Globus pallidus (tissue), 1 donor: ENCODE measurements around the gene C19orf81.
"Not testable (repeated sequence)": the region's sequence is repeated elsewhere in the genome, so short reads cannot be mapped to it uniquely, and the experiment has no call there.

Experiments
- DNase-seq: peaks from one replicate; pipeline ENCODE4 v3.0.0-alpha.2; 2015; ENCODE audit warnings: low spot score

Gene C19orf81

DNA sequence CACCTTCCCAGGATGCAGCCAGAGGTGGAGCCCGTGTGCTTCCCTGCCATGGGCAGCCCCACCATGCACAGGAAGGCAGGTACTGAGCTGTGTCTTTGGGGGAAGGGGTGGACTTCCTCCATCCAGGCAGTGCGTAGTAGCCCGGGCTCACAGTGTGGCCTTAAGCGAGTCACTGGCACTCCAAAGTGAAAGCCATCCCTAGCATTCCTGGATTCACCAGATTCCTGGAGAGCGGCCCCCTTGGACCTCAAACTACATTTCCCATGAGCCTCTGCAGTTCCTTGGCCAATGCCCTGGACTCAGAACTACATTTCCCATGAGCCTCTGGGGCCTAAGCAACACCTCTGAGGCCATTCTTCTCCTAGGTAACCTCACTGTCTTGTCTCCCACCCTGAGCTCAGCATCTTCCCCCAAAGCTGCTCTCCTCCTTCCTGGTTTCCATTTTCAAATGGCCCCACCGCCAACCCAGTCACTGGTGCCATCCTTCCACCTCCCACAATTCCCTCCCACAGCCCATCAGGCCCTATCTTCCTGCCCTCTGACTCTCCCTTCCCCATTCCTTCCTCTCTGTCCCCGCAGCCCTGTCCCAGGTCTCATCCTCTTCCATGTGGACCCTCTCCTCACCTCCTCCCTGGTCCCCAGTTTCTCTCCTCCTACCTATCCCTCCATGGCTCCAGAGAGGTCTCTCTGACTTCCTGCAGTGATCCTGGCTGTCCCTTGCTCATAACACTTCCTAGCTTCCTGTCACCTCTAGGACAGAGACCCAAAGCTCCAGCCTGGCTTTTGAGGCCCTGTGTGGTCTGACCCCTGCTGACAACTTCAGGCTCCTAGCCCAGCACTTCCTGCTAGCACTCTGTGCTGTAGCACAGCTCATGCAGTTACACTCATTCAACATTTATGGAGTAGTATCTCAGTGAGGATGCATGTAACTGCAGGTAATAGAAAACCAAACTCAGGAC lies at the start of gene C19orf81:
TSS of gene C19orf81 (plus strand) at position 13 of the 959 bp plus-strand sequence. CDS start at position 13, 0 bp downstream.
- DNase-seq, result no peak

- no peak for DNase-seq
These were observed 47.7 kb upstream of the C19orf81 start for GRCh38 chr19:50601407-50602088.

- no peak for DNase-seq
These were observed 47.2 kb upstream of the C19orf81 start for GRCh38 chr19:50602089-50602422.

- no peak for DNase-seq
These were observed 46.7 kb upstream of the C19orf81 start for GRCh38 chr19:50602496-50602895.

DNA sequence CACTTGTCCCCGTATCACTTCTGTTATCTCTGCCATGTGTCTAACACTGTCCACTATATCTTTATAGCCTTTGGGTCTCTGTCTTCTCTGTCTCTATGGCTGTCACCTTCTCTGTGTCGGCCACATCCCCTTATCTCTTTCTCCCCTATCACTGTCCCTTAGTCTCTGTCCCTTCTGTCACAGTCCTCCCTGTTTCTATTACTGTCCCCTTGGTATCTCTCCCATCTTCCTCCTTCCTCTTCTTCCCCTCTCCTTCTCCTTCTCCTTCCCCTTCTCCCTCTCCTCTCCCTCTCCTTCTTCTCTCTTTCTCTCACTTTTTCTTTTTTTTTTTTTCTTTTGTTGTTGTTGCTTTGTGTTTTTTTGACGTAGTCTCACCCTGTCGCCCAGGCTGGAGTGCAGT lies 46.3 kb upstream of the C19orf81 start:
- no peak for DNase-seq

DNA sequence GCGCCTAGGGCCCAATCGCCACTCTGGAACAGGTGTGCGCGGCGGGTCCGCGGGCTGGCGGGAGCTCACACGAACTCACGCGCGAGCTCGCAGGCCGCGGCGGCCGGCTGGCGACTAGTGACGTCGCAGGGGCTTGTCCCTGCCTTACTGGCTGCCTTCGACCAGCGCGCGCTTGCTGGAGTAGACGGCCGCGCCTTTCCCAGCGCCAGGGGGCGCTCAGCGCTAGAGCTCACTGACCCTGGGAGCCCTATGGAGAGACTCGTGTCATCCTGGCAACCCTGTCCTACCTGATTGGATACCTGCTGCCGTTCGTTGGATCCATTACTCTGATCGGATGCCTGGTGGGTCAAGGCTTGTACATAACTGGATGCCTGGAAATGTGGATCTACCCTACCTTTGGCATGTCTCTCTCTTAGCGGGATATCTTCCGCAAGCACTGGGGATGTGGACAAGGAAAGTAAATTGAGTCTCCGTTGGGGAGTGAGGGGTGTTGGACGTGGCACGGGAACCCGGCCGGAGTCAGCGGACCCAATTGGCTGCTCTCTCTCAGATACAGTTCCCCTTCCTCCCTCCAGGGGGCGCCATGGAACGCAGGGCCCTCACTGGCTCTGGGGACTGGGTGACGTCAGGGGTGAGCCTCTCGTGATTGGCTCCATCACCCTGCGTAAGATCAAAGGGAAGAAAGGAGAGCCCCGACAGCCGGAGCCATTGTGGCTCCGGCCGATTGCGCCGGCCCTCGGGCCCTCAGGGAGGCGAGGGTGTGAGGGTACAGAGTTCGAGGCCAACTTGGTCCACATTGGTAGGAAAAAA lies 44.8 kb upstream of the C19orf81 start:
- not testable (repeated sequence) for DNase-seq

- DNase-seq, result not testable (repeated sequence)
These were observed 43.0 kb upstream of the C19orf81 start for GRCh38 chr19:50606059-50606836.

DNA sequence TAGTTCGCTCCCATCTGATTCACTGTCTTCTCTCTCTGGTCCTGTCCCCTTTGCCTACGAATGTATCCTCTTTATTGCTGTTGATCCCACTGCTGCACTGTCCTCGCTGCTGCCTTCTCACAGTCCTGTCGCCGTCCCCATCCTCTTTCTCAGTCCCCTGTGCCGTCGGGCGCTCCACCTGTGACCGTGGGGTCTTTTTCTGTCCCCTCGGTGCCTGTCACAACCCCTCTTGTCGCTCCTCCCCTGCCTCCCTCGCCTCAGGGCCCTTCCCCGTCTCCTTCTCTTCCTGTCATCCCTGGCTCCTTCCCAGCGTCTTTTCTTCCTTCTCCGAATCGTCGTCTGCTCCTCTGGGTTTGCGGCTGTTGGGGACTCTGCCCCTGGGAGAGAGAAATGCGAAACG lies 41.9 kb upstream of the C19orf81 start:
- no peak for DNase-seq

GRCh38 chr19:50607874-50608785 lies 41.1 kb upstream of the C19orf81 start:
- DNase-seq, result peak; percentile 92

- DNase-seq, result not testable (repeated sequence)
These were observed 36.5 kb upstream of the C19orf81 start for GRCh38 chr19:50612504-50613404.

DNA sequence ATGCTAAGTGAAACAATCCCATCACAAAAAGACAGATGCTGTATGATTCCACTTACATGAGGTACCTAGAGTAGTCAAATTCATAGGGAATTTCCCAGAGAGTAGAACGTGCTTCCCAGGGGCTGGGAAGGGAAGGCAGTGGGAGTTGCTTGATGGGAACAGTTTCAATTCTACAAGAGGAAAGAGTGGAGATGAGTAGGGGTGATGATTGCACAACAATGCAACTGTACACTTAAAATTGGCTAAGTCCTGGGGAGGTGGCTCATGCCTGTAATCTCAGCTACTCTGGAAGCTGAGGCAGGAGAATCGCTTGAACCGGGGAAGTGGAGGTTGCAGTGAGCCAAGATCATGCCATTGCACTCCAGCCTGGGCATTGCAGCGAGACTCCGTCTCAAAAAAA lies 30.9 kb upstream of the C19orf81 start:
- DNase-seq, result not testable (repeated sequence)

GRCh38 chr19:50619184-50619583 lies 30.1 kb upstream of the C19orf81 start:
- not testable (repeated sequence) for DNase-seq

DNA sequence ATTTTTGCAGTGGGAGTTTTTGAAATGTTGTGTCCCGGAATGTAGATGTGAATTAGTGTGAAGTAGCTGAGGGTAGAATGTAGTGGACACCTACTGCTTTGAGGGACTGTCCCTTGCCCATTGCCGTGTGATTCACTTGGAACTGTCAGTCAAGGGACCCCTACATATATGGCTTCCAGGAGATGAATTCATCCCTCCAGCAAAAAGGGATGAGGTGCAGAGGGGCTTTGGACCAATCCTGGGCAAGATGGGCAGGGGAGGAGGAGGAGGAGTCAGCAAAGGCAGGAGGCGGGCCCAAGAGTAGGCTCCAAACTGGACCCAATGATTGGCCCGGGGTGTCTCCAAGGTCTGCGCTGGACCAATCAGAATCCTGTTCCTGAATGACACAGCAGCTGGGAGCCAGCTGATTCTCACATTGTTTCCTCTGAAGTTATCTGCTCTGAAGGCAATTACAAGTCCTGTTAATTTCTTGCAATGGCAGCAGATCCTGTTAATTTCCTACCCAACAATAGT lies 28.8 kb upstream of the C19orf81 start:
- not testable (repeated sequence) for DNase-seq

DNA sequence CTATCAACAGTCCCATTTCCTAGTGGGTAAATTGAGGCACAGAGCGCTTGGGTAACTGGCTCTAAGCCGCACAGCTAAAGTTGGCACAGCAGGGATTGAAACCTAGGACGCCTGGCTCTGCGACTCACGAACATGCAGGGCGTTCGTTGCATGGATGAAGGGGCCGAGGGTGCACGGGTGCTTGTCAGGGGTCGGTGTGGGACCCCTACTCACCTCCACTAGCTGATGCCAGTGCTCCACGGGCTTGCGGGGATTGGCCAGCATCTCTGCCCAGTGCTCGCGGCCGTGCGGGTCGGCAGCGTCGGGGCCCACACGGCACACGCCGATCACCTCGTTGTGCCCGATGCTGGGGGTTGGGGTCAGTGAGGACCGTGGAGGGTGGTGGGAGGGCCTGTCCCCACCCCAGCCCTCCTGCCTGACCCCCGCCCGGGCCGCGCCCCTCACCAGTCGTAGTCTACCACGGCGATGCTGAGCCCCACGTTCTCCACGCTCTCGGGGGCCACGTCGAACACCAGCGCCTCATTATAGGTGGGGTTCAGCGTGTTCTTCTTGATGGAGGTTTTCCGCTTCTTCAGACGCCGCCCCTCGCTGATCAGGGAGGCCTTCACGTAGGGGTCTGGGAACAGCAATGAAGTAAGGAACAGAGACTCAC lies 24.2 kb upstream of the C19orf81 start:
- no peak for DNase-seq

DNA sequence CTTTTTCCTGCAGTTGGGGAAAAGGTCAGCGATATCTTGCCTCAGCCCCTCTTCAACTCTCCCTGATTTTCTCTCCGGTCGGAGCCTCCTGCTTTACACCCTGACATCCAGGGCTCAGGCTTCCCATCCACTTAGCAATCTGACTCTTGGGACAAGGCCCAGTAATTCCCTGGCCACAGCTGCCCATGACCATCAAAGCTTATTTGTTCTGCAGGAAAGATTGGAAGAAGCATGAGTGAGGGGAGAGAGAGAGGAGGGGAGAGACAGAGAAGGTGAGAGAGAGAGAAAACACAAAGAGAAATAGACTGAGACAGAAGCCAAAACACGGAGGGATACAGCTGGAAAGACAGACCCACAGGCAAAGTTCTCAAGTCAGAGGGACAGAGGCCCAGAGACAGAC lies 23.2 kb upstream of the C19orf81 start:
- DNase-seq, result no peak

- no peak for DNase-seq
These were observed 22.4 kb upstream of the C19orf81 start for GRCh38 chr19:50626795-50627194.

- DNase-seq, result no peak
These were observed 21.1 kb upstream of the C19orf81 start for GRCh38 chr19:50628146-50628545.

DNA sequence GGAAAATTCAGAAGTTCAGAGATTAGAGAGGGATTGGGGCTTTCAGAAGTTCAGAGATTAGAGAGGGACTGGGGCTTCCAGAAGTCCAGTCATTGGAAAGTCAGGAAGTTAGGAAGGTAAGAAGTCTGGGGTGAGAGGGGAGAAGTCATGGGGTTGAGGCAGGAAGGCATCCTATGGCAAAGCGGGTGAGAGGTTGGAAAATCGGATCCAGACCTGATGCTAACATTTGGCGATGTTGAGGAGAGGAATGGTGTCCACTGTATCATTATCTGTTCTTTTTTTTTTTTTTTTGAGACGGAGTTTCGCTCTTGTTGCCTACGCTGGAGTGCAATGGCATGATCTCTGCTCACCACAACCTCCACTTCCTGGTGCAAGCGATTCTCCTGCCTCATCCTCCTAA lies 20.7 kb upstream of the C19orf81 start:
- DNase-seq, result no peak

DNA sequence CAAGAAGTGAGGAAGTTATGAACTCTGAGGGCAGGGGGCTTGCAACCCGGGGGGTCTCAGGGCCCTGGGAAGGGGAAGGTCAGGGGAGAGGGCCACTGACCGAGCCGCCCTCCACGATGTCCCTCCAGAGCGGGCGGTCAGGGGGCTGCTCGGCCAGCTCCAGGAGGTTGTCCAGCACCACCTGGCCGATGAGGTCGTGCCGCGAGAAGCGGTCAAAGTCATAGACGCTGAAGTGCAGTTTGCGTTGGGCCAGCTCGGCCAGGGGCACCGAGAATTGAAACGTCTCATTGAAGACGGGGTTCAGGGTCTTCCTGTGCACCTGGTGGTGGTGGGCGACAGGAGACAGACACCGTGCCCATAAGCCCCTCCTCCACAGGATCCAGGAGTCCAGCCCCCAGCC lies 20.1 kb upstream of the C19orf81 start:
- DNase-seq, result no peak
